MG63 (cell line): ENCODE results near the gene ZGLP1. TPM values are rescaled to one million over a fixed set of nuclear protein-coding genes. Genes with fewer than 3 reads are reported as not detected.
"Not testable (repeated sequence)": the region's sequence is repeated elsewhere in the genome, so short reads cannot be mapped to it uniquely, and the experiment has no call there.

Experiments used
- DNase-seq: peaks from one replicate; pipeline ENCODE4 v3.0.0-alpha.2; 2020
- H3K27me3 ChIP-seq: fragments of 250-450 bp; sonication (Bioruptor Pico); 2 replicates; pipeline ENCODE4 v1.5.1; 2020; ENCODE audit warnings: mild to moderate bottlenecking, moderate library complexity
- H3K36me3 ChIP-seq: fragments of 250-450 bp; sonication (Bioruptor Pico); 2 replicates; pipeline ENCODE4 v1.5.1; 2020; ENCODE audit warnings: mild to moderate bottlenecking, moderate library complexity
- H3K4me3 ChIP-seq: fragments of 250-450 bp; sonication (Bioruptor Pico); 2 replicates; pipeline ENCODE4 v1.5.1; 2020; ENCODE audit warnings: mild to moderate bottlenecking, moderate library complexity
- H3K9me3 ChIP-seq: fragments of 250-450 bp; sonication (Bioruptor Pico); 2 replicates; pipeline ENCODE4 v1.5.1; 2020; ENCODE audit warnings: mild to moderate bottlenecking, moderate library complexity
- total RNA-seq: library from RNA; depleted of rRNA; stranded (reverse); fragments of >200 nt; shearing (Covaris generic); gene quantifications from 2 replicates; pipeline ENCODE4 v1.2.3, GENCODE V29; 2014; ENCODE audit warnings: low replicate concordance

ZGLP1 gene
- total RNA-seq, 1 experiment from 2014 or later = 0.43 TPM

DNA sequence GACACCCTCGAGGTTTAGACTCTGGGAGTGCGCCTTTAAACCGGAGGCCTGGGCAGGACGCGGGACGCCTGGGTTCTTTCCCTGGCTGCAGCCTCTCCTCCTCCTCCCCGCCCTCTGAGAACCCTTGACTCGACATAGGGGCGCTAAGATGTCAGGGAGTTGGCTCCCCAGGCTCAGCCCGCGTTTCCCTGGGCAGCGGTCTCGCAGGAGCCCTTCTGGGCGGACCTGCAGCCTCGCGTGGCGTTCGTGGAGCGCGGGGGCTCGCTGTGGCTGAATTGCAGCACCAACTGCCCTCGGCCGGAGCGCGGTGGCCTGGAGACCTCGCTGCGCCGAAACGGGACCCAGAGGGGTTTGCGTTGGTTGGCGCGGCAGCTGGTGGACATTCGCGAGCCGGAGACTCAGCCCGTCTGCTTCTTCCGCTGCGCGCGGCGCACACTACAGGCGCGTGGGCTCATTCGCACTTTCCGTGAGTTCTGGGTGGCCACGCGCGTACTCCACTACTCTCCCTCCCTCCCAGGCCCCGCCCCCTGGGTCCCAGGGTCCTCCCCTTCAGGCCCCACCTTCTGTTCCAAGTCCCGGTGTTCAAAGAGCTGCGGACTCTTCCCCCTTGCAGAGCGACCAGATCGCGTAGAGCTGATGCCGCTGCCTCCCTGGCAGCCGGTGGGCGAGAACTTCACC lies 18.6 kb downstream of the ZGLP1 start:
- Histone ChIP-seq H3K36me3 (no peaks in the 10 kb centered on the region), H3K4me3 (peak overlapping the region; percentile 32), H3K27me3 (peaks cover 73% of the 10 kb centered on the region), H3K9me3 (peaks cover 3% of the 10 kb centered on the region; the same call in 1 of the 2 replicates)
- peak; percentile 58 for DNase-seq

DNA sequence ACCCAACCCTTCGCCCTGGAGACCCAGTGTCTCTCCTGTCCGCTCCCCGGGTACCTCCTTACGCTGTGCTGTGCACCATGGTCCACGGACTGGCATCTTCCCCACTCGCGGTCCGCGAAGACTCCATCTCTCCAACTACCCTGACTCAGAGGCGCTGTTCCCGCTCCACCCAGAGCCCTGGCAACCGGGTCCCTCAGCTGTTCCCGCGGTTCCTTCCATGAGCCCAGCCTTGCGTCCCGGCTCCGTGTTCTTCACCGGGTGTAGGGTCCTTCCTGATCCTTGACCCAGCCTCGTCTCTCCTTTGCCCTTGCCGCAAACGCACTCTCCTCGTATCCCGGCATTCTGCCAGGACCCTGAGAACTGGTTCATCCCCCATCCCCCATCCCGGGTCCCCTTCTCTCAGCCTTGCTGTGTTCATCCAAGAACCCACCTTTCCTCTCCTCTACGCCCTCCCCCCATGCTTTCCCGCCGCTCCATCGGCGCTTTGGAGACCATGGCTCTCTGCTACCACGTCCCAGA lies 19.2 kb downstream of the ZGLP1 start:
- no peaks in the 10 kb centered on the region for H3K36me3 ChIP-seq
- H3K9me3 ChIP-seq = peaks cover 3% of the 10 kb centered on the region; the same call in 1 of the 2 replicates
- peak overlapping the region; percentile 18 for H3K4me3 ChIP-seq
- peaks cover 67% of the 10 kb centered on the region for H3K27me3 ChIP-seq
- DNase-seq = no peak

DNA sequence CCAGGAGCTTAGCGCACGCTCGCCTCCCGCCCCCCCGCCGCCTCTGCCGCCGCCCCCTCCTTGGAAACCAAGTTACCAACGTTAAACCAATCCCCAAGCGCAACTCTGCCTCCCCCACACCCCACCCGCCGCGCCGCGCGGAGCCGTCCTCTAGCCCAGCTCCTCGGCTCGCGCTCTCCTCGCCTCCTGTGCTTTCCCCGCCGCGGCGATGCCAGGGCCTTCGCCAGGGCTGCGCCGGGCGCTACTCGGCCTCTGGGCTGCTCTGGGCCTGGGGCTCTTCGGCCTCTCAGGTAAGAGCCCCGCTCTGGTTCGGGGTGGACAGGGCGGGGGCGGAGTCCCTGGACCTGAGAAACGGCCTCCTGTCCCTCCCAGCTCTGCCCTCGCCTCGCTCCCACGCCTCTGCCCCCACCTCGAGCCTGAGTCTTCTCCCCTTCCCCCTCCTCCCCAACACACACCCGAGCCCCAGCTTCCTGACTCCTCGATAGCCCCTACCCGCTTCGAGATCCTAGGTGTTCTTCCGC lies 19.7 kb downstream of the ZGLP1 start, which contains the start of gene ICAM5:
TSS of gene ICAM5 (plus strand) at position 117 of the 521 bp plus-strand sequence. CDS start at position 209, 92 bp downstream.
- H3K27me3 ChIP-seq = peaks cover 62% of the 10 kb centered on the region
- H3K36me3 ChIP-seq = no peaks in the 10 kb centered on the region
- H3K4me3 ChIP-seq = peak within 1 kb of the TSS; percentile 32
- no peak for DNase-seq
- peaks cover 3% of the 10 kb centered on the region; the same call in 1 of the 2 replicates for H3K9me3 ChIP-seq

DNA sequence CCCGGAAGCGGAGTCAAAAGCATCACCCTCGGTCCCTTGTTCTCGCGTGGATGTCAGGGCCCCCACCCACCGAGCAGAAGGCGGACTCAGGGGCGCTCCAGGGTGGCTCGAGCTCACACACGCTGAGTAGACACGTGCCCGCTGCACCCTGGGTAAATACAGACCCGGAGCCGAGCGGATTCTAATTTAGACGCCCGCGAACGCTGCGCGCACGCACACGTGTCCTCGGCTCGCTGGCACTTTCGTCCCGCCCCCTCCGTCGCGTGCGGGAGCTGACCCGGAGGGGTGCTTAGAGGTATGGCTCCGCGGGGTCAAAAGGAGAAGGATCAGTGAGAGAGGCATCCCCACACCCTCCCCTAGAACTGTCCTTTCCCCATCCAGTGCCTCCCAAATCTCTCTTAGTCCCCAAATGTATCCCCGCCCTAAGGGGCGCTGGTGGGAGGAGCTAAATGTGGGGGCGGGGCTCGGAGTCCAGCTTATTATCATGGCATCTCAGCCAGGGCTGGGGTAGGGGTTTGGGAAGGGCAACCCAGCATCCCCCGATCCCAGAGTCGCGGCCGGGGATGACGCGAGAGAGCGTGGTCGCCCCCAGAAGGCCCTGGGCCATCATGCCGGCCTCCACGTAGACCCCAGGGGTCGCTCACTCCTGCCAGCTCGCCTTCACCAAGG lies 20.3 kb downstream of the ZGLP1 start:
- no peak for DNase-seq
- H3K27me3 ChIP-seq = peaks cover 56% of the 10 kb centered on the region

DNA sequence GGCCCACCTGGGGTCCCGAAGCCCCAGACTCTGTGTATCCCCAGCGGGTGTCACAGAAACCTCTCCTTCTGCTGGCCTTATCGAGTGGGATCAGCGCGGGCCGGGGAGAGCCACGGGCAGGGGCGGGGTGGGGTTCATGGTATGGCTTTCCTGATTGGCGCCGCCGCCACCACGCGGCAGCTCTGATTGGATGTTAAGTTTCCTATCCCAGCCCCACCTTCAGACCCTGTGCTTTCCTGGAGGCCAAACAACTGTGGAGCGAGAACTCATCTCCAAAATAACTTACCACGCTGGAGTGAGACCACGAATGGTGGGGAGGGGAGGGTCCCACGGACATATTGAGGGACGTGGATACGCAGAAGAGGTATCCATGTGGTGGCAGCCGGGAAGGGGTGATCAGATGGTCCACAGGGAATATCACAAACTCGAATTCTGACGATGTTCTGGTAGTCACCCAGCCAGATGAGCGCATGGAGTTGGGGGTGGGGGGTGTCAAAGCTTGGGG lies 20.9 kb downstream of the ZGLP1 start:
- Histone ChIP-seq H3K4me3 (no peak overlapping the region; the same call in 1 of the 2 replicates), H3K36me3 (no peaks in the 10 kb centered on the region), H3K9me3 (peaks cover 3% of the 10 kb centered on the region; the same call in 1 of the 2 replicates), H3K27me3 (peaks cover 50% of the 10 kb centered on the region)
- DNase-seq = no peak

More for the DNA sequence above, 20.3 kb downstream of the ZGLP1 start:
- Histone ChIP-seq H3K36me3 (no peaks in the 10 kb centered on the region), H3K4me3 (peak overlapping the region; percentile 18), H3K9me3 (peaks cover 3% of the 10 kb centered on the region; the same call in 1 of the 2 replicates)

DNA sequence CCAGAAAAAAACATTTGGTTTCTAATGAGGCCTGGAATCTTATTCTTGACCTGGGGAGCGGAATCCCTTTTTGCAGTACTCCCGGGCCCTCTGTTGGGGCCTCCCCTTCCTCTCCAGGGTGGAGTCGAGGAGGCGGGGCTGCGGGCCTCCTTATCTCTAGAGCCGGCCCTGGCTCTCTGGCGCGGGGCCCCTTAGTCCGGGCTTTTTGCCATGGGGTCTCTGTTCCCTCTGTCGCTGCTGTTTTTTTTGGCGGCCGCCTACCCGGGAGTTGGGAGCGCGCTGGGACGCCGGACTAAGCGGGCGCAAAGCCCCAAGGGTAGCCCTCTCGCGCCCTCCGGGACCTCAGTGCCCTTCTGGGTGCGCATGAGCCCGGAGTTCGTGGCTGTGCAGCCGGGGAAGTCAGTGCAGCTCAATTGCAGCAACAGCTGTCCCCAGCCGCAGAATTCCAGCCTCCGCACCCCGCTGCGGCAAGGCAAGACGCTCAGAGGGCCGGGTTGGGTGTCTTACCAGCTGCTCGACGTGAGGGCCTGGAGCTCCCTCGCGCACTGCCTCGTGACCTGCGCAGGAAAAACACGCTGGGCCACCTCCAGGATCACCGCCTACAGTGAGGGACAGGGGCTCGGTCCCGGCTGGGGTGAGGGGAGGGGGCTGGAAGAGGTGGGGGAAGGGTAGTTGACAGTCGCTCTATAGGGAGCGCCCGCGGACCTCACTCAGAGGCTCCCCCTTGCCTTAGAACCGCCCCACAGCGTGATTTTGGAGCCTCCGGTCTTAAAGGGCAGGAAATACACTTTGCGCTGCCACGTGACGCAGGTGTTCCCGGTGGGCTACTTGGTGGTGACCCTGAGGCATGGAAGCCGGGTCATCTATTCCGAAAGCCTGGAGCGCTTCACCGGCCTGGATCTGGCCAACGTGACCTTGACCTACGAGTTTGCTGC lies 22.5 kb downstream of the ZGLP1 start, which contains the start of gene ICAM4:
TSS of gene ICAM4 (plus strand) at position 153 of the 935 bp plus-strand sequence. CDS start at position 211, 58 bp downstream.
- Histone ChIP-seq H3K9me3 (peaks cover 3% of the 10 kb centered on the region; the same call in 1 of the 2 replicates), H3K4me3 (no peak within 1 kb of the TSS)
- DNase-seq = no peak

DNA sequence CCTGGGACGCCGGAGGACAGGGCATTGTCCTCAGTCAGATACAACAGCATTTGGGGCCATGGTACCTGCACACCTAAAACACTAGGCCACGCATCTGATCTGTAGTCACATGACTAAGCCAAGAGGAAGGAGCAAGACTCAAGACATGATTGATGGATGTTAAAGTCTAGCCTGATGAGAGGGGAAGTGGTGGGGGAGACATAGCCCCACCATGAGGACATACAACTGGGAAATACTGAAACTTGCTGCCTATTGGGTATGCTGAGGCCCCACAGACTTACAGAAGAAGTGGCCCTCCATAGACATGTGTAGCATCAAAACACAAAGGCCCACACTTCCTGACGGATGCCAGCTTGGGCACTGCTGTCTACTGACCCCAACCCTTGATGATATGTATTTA lies 24.2 kb downstream of the ZGLP1 start:
- Histone ChIP-seq H3K4me3 (no peak overlapping the region), H3K27me3 (peaks cover 17% of the 10 kb centered on the region), H3K9me3 (peaks cover 3% of the 10 kb centered on the region; the same call in 1 of the 2 replicates), H3K36me3 (no peaks in the 10 kb centered on the region)
- no peak for DNase-seq

More for the DNA sequence above, 22.5 kb downstream of the ZGLP1 start, which contains the start of gene ICAM4:
- Histone ChIP-seq H3K36me3 (no peaks in the 10 kb centered on the region), H3K27me3 (peaks cover 34% of the 10 kb centered on the region)

DNA sequence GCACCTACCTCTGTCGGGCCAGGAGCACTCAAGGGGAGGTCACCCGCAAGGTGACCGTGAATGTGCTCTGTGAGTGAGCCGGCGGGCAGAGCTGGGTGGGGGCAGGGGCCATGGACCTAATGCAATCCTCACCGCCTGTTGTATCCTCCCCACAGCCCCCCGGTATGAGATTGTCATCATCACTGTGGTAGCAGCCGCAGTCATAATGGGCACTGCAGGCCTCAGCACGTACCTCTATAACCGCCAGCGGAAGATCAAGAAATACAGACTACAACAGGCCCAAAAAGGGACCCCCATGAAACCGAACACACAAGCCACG lies 24.7 kb downstream of the ZGLP1 start:
- H3K9me3 ChIP-seq = peaks cover 3% of the 10 kb centered on the region; the same call in 1 of the 2 replicates
- no peak for DNase-seq
- H3K36me3 ChIP-seq = no peaks in the 10 kb centered on the region
- H3K4me3 ChIP-seq = no peak overlapping the region
- peaks cover 12% of the 10 kb centered on the region for H3K27me3 ChIP-seq

DNA sequence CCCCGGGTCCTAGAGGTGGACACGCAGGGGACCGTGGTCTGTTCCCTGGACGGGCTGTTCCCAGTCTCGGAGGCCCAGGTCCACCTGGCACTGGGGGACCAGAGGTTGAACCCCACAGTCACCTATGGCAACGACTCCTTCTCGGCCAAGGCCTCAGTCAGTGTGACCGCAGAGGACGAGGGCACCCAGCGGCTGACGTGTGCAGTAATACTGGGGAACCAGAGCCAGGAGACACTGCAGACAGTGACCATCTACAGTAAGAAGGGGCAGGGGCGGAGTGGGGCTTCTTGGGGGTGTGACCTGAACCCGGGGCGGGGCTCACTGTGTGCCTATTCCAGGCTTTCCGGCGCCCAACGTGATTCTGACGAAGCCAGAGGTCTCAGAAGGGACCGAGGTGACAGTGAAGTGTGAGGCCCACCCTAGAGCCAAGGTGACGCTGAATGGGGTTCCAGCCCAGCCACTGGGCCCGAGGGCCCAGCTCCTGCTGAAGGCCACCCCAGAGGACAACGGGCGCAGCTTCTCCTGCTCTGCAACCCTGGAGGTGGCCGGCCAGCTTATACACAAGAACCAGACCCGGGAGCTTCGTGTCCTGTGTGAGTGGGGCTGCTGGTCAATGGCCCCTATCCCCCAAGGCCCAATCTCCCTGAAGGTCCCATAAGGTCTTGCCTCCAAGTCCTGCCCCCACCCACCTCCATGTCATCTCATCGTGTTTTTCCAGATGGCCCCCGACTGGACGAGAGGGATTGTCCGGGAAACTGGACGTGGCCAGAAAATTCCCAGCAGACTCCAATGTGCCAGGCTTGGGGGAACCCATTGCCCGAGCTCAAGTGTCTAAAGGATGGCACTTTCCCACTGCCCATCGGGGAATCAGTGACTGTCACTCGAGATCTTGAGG lies 25.3 kb downstream of the ZGLP1 start:
- Histone ChIP-seq H3K4me3 (no peak overlapping the region), H3K9me3 (peaks cover 1% of the 10 kb centered on the region; the same call in 1 of the 2 replicates), H3K27me3 (peaks cover 6% of the 10 kb centered on the region), H3K36me3 (no peaks in the 10 kb centered on the region)
- DNase-seq = no peak

DNA sequence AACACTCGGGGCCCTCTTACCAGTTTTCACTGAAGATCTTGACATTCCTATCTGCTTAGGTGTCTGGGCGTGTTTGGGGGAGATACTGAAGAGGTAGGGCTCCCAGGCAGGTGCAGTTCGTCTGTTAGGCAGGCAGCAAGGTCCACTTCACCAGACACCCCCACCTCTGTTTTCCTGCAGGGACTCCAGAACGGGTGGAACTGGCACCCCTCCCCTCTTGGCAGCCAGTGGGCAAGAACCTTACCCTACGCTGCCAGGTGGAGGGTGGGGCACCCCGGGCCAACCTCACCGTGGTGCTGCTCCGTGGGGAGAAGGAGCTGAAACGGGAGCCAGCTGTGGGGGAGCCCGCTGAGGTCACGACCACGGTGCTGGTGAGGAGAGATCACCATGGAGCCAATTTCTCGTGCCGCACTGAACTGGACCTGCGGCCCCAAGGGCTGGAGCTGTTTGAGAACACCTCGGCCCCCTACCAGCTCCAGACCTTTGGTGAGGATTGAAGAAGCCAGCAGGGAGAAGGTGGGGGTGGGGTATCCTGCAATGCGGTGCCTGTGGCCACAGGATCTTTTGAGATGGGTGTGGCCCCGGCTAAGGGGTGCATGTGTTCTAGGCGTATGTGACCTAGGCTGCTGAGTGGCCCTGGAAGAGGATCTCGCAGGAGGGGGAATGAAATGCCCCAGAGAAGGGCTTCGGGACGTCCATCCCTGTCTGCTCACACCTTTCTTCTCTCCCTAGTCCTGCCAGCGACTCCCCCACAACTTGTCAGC lies 26.1 kb downstream of the ZGLP1 start:
- Histone ChIP-seq H3K9me3 (no peaks in the 10 kb centered on the region), H3K27me3 (no peaks in the 10 kb centered on the region), H3K4me3 (no peak overlapping the region), H3K36me3 (no peaks in the 10 kb centered on the region)
- DNase-seq = no peak

DNA sequence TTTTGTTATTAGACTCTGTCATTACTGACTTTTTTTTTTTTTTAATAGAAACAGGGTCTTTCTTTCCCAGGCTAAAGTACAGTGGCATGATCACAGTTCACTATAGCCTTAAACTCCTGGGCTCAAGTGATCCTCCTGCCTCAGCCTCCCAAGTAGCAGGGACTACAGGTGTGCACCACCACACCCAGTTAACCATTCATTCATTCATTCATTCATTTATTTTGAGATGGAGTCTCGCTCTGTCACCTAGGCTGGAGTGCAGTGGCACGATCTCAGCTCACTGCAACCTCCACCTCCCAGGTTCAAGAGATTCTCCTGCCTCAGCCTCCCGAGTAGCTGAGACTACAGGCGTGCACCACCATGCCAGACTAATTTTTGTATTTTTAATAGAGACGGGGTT lies 27.6 kb downstream of the ZGLP1 start:
- not testable (repeated sequence) for H3K9me3 ChIP-seq, DNase-seq, H3K4me3 ChIP-seq, H3K27me3 ChIP-seq, H3K36me3 ChIP-seq

DNA sequence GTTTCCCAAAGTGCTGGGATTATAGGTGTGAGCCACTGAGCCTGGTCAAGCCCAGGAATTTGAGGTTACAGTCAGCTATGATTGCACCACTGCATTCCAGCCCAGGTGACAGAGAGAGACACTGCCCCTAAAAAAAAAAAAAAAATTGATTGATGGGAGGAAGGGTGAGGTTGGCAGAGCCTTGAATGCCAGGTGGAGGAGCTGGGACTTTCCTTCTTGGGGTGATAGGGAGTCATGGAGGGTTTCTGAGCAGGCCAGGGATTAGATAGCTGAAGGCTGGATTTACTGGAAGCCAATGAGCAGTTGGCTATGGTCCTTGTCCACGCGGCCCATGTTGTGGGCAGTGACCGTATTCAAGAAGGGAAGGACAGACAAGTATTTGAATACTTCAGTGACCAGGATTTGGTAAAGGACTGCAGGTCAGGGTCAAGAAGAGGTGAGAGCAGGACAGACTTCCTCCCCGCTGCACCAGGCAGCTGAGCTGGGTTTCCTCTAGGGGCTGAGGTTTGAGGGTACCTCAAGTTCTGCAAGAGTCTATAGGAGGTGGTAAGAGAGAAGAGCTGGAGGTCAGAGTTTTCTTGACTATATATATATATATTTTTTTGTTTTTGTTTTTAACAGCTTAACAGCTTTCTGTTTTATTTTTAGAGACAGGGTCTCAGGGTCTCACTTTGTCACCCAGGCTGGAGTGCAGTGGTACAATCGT lies 29.7 kb downstream of the ZGLP1 start:
- Histone ChIP-seq H3K36me3 (no peaks in the 10 kb centered on the region), H3K4me3 (no peak overlapping the region), H3K27me3 (no peaks in the 10 kb centered on the region), H3K9me3 (no peaks in the 10 kb centered on the region)
- DNase-seq = no peak

DNA sequence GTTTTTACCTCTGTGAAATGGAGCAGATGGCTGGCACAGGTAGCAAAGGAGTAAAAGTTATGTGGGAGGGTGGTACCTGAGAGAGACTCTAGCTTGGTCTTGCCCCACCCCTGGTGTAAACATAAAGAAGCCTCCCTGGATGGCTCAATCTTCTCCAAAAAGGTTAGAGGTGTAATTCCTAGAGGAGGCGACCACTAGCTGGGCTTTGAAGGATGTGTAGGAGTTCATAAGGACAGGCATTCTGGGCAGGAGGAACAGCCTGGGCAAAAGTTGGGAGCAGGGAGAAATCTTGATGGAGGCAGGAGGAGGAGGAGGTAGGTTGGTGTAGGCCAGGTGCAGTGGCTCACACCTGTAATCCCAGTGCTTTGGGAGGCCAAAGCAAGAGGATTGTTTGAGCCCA lies 30.7 kb downstream of the ZGLP1 start:
- H3K36me3 ChIP-seq = no peaks in the 10 kb centered on the region
- H3K9me3 ChIP-seq = no peaks in the 10 kb centered on the region
- H3K27me3 ChIP-seq = no peaks in the 10 kb centered on the region
- no peak for DNase-seq
- no peak overlapping the region for H3K4me3 ChIP-seq
